GM23338 (cell line): ENCODE measurements around the gene ASPRV1. TPM values are rescaled to one million over a fixed set of nuclear protein-coding genes. Genes with fewer than 3 reads are reported as not detected.

Experiments
- ATAC-seq: fragments of 200-7000 bp; cut with Tn5 transposase; 3 replicates; pipeline ENCODE4 v1.9.1; 2020
- DNase-seq: peaks from one replicate; pipeline ENCODE4 v3.0.0-alpha.2; 2015; ENCODE audit warnings: low spot score
- H2AFZ ChIP-seq: fragments of 200-600 bp; sonication (generic); 2 replicates; pipeline ENCODE4 v1.8.0; 2016; ENCODE audit warnings: antibody characterized with exemption, mild to moderate bottlenecking, moderate library complexity
- H3F3A ChIP-seq: fragments of 200-600 bp; sonication (generic); replicated peaks from 2 replicates; pipeline ENCODE4 v1.8.0; 2017; ENCODE audit warnings: antibody characterized with exemption, mixed run types, low read depth
- H3K27ac ChIP-seq: fragments of 200-600 bp; sonication (generic); 2 replicates; pipeline ENCODE4 v1.6.1; 2016; ENCODE audit warnings: low read depth
- H3K27me3 ChIP-seq: fragments of 200-600 bp; sonication (generic); 2 replicates; pipeline ENCODE4 v1.8.0; 2016; ENCODE audit warnings: mild to moderate bottlenecking, mixed run types, moderate library complexity; ENCODE audit not compliant: insufficient read depth
- H3K36me3 ChIP-seq: fragments of 200-600 bp; sonication (generic); 2 replicates; pipeline ENCODE4 v1.8.0; 2016; ENCODE audit warnings: mild to moderate bottlenecking; ENCODE audit not compliant: insufficient read depth
- H3K4me1 ChIP-seq: fragments of 200-600 bp; sonication (generic); 2 replicates; pipeline ENCODE4 v1.8.0; 2016; ENCODE audit warnings: mild to moderate bottlenecking, moderate library complexity; ENCODE audit not compliant: insufficient read depth
- H3K4me2 ChIP-seq: fragments of 200-600 bp; sonication (generic); 2 replicates; pipeline ENCODE4 v1.7.1; 2017; ENCODE audit warnings: mixed run types
- H3K4me3 ChIP-seq: fragments of 200-600 bp; sonication (generic); 2 replicates; pipeline ENCODE4 v1.6.1; 2016; ENCODE audit warnings: mixed run types
- H3K79me2 ChIP-seq: fragments of 200-600 bp; sonication (generic); replicated peaks from 2 replicates; pipeline ENCODE4 v1.8.0; 2017; ENCODE audit warnings: mild to moderate bottlenecking; ENCODE audit not compliant: insufficient read depth
- H3K9me2 ChIP-seq: fragments of 200-600 bp; sonication (generic); 2 replicates; pipeline ENCODE4 v1.8.0; 2017; ENCODE audit not compliant: insufficient read depth
- H4K20me1 ChIP-seq: fragments of 200-600 bp; sonication (generic); replicated peaks from 2 replicates; pipeline ENCODE4 v1.8.0; 2017; ENCODE audit warnings: mild to moderate bottlenecking; ENCODE audit not compliant: insufficient read depth
- H3K27ac Mint-ChIP-seq: 2 replicates; pipeline ENCODE4 v1.8.0; 2020; ENCODE audit warnings: inconsistent platforms, mild to moderate bottlenecking, moderate library complexity, mixed read lengths
- H3K27me3 Mint-ChIP-seq: 3 replicates; pipeline ENCODE4 v1.8.0; 2022; ENCODE audit warnings: low read depth, mild to moderate bottlenecking, moderate library complexity, mixed read lengths, inconsistent platforms; ENCODE audit not compliant: insufficient read depth, poor library complexity
- H3K36me3 Mint-ChIP-seq: 3 replicates; pipeline ENCODE4 v1.8.0; 2021; ENCODE audit warnings: low read depth, mild to moderate bottlenecking, inconsistent platforms, moderate library complexity, mixed read lengths
- H3K4me1 Mint-ChIP-seq: 3 replicates; pipeline ENCODE4 v1.8.0; 2020; ENCODE audit warnings: mild to moderate bottlenecking, inconsistent platforms, mixed read lengths
- H3K4me3 Mint-ChIP-seq: 3 replicates; pipeline ENCODE4 v1.8.0; 2021; ENCODE audit warnings: moderate library complexity, mild to moderate bottlenecking, inconsistent platforms, mixed read lengths
- H3K9me3 Mint-ChIP-seq: 3 replicates; pipeline ENCODE4 v1.8.0; 2020; ENCODE audit warnings: moderate library complexity, mild to moderate bottlenecking, inconsistent platforms, mixed read lengths
- CREB1 ChIP-seq: fragments of 250-450 bp; sonication (Bioruptor Pico); IDR thresholded peaks from 2 replicates; pipeline ENCODE4 v1.5.0; 2020; ENCODE audit warnings: low read depth, mild to moderate bottlenecking, moderate library complexity
- CTCF ChIP-seq, 2 experiments: fragments of 200-600 bp in 1 of 2; sonication (generic) in 1 of 2; conservative IDR thresholded peaks; 2 replicates each; pipeline versions ENCODE4 v1.5.1 to v1.6.1; 2016 to 2017; ENCODE audit warnings: antibody characterized with exemption in 2 of 2, low read depth in 2 of 2, mild to moderate bottlenecking in 2 of 2, moderate library complexity in 1 of 2
- ETS1 ChIP-seq: IDR thresholded peaks from 2 replicates; pipeline ENCODE4 v1.6.1; 2016; ENCODE audit warnings: antibody characterized with exemption
- EZH2 ChIP-seq: fragments of 200-600 bp; sonication (generic); IDR thresholded peaks from one replicate; pipeline ENCODE4 v1.8.0; 2017; ENCODE audit warnings: antibody characterized with exemption, mild to moderate bottlenecking, low read depth; ENCODE audit not compliant: unreplicated experiment
- EZH2phosphoT487 ChIP-seq: fragments of 200-600 bp; sonication (generic); IDR thresholded peaks from one replicate; pipeline ENCODE4 v1.8.1; 2018; ENCODE audit warnings: antibody characterized with exemption; ENCODE audit not compliant: unreplicated experiment
- JUNB ChIP-seq: IDR thresholded peaks from one replicate; pipeline ENCODE4 v1.6.1; 2016; ENCODE audit warnings: antibody characterized with exemption; ENCODE audit not compliant: unreplicated experiment
- NANOG ChIP-seq: IDR thresholded peaks from 2 replicates; pipeline ENCODE4 v1.6.1; 2016; ENCODE audit warnings: antibody characterized with exemption, borderline replicate concordance
- POLR2AphosphoS5 ChIP-seq: IDR thresholded peaks from 2 replicates; pipeline ENCODE4 v1.6.1; 2016; ENCODE audit warnings: antibody characterized with exemption, low read depth
- REST ChIP-seq: IDR thresholded peaks from one replicate; pipeline ENCODE4 v1.6.1; 2018; ENCODE audit warnings: antibody characterized with exemption; ENCODE audit not compliant: unreplicated experiment
- STAT1 ChIP-seq: IDR thresholded peaks from one replicate; pipeline ENCODE4 v1.6.1; 2016; ENCODE audit warnings: antibody characterized with exemption; ENCODE audit not compliant: unreplicated experiment
- ZNF114 ChIP-seq: fragments of 250-450 bp; sonication (Bioruptor Pico); IDR thresholded peaks from 2 replicates; pipeline ENCODE4 v1.5.0; 2020; ENCODE audit warnings: mild to moderate bottlenecking, moderate library complexity
- ZNF331 ChIP-seq: fragments of 250-450 bp; sonication (Bioruptor Pico); IDR thresholded peaks from 2 replicates; pipeline ENCODE4 v1.5.0; 2020; ENCODE audit warnings: low read depth, mild to moderate bottlenecking, moderate library complexity
- ZNF462 ChIP-seq: fragments of 250-450 bp; sonication (Bioruptor Pico); IDR thresholded peaks from 2 replicates; pipeline ENCODE4 v1.5.0; 2020; ENCODE audit warnings: mild to moderate bottlenecking, moderate library complexity
- polyA plus RNA-seq: library from polyadenylated mRNA; unstranded; fragments of >200 nt; fragmentation: Nextera tagmentation; extraction: Ambion mirVana; gene quantifications from 2 replicates; pipeline ENCODE4 v1.2.1, GENCODE V29; 2016
- total RNA-seq: library from RNA; depleted of rRNA; stranded (reverse); fragments of >200 nt; shearing (Covaris generic); gene quantifications from 2 replicates; pipeline ENCODE4 v1.2.3, GENCODE V29; 2014

Gene ASPRV1
- total and polyA plus RNA-seq, 2 experiments from 2014 or later = 0.60 to 1.4 TPM

GRCh38 chr2:69977906-69978482, 16.6 kb upstream of the ASPRV1 start:
- Mint-ChIP-seq H3K4me3 (no peak overlapping the region), H3K36me3 (no peaks in the 10 kb centered on the region; the same call in 2 of the 3 replicates), H3K4me1 (peaks cover 11% of the 10 kb centered on the region), H3K9me3 (no peaks in the 10 kb centered on the region), H3K27ac (no peak overlapping the region), H3K27me3 (peaks cover 3% of the 10 kb centered on the region)
- Histone ChIP-seq H3K79me2 (no peaks in the 10 kb centered on the region), H3K36me3 (no peaks in the 10 kb centered on the region), H3F3A (no peaks in the 10 kb centered on the region), H3K4me2 (no peak overlapping the region), H3K4me3 (no peak overlapping the region), H3K27me3 (no peaks in the 10 kb centered on the region), H2AFZ (no peak overlapping the region), H3K9me2 (0 out of 2 replicates have a peak, but pooled peaks cover 3% of the 10 kb centered on the region), H4K20me1 (no peaks in the 10 kb centered on the region), H3K4me1 (no peaks in the 10 kb centered on the region), H3K27ac (no peak overlapping the region)
- TF ChIP-seq JUNB = no peak
- no peak for TF ChIP-seq ZNF462
- no peak for TF ChIP-seq EZH2phosphoT487
- no peak for TF ChIP-seq CREB1 (CRISPR knock-in tag)
- no peak for TF ChIP-seq STAT1
- TF ChIP-seq POLR2AphosphoS5 = no peak
- TF ChIP-seq CTCF (conservative IDR thresholded peaks at IDR 0.05; ENCODE audit: low read depth in 2 of 2) = no peak
- no peak for TF ChIP-seq ZNF331 (CRISPR knock-in tag)
- TF ChIP-seq REST = no peak
- TF ChIP-seq ETS1 = no peak
- no peak for TF ChIP-seq ZNF114 (CRISPR knock-in tag)
- TF ChIP-seq EZH2 = no peak
- TF ChIP-seq NANOG = no peak
- DNase-seq (no peak), ATAC-seq (no peak)
